Liver (tissue), 9 donors: ENCODE results near the gene TSTD2. TPM values are rescaled to one million over a fixed set of nuclear protein-coding genes. Genes with fewer than 3 reads are reported as not detected.

Experiments
- DNase-seq: peaks from one replicate; pipeline ENCODE4 v3.0.0-alpha.2; 2017; ENCODE audit warnings: low spot score
- H3K27ac ChIP-seq, 2 donors: one replicate each; pipeline ENCODE4 v1.7.0; 2013; ENCODE audit warnings: inconsistent platforms in 2 of 2, low read length in 2 of 2, control low read depth in 1 of 2, low read depth in 1 of 2, mild to moderate bottlenecking in 1 of 2
- H3K27me3 ChIP-seq, 4 donors: one replicate each; pipeline versions ENCODE4 v1.6.1 to v1.7.0; 2013; ENCODE audit warnings: low read length in 3 of 4, inconsistent platforms in 1 of 4, mild to moderate bottlenecking in 1 of 4, moderate library complexity in 1 of 4; ENCODE audit not compliant: control insufficient read depth in 4 of 4, insufficient read depth in 4 of 4
- H3K36me3 ChIP-seq, 4 donors: one replicate each; pipeline versions ENCODE4 v1.6.1 to v1.7.0; 2013; ENCODE audit warnings: low read length in 3 of 4, mild to moderate bottlenecking in 3 of 4, low read depth in 1 of 4, moderate library complexity in 1 of 4; ENCODE audit not compliant: control insufficient read depth in 4 of 4, insufficient read depth in 3 of 4
- H3K4me1 ChIP-seq, 4 donors: one replicate each; pipeline versions ENCODE4 v1.6.1 to v1.7.0; 2013; ENCODE audit warnings: low read length in 3 of 4, mild to moderate bottlenecking in 3 of 4, moderate library complexity in 1 of 4; ENCODE audit not compliant: control insufficient read depth in 4 of 4, insufficient read depth in 4 of 4
- H3K4me3 ChIP-seq, 3 donors: one replicate each; pipeline versions ENCODE4 v1.6.1 to v1.7.0; 2013; ENCODE audit warnings: low read length in 3 of 3, control low read depth in 1 of 3, low read depth in 1 of 3, mild to moderate bottlenecking in 1 of 3
- H3K9ac ChIP-seq, 2 donors: one replicate each; pipeline ENCODE4 v1.7.0; 2013; ENCODE audit warnings: low read length in 2 of 2, mild to moderate bottlenecking in 2 of 2, moderate library complexity in 2 of 2, control low read depth in 1 of 2, low read depth in 1 of 2
- H3K9me3 ChIP-seq, 4 donors: one replicate each; pipeline versions ENCODE4 v1.6.1 to v1.7.0; 2013; ENCODE audit warnings: low read length in 3 of 4; ENCODE audit not compliant: control insufficient read depth in 4 of 4
- EGR1 ChIP-seq, 2 donors: IDR thresholded peaks; 2 replicates each; pipeline ENCODE4 v1.6.1; 2016 to 2018; ENCODE audit warnings: antibody characterized with exemption in 2 of 2, low read depth in 2 of 2
- FOXA2 ChIP-seq: IDR thresholded peaks from 2 replicates; pipeline ENCODE4 v1.6.1; 2016; ENCODE audit warnings: antibody characterized with exemption
- GABPA ChIP-seq, 2 donors: IDR thresholded peaks in 1 of 2; conservative IDR thresholded peaks in 1 of 2; 2 replicates each; pipeline ENCODE4 v1.6.1; 2016; ENCODE audit warnings: antibody characterized with exemption in 2 of 2, mild to moderate bottlenecking in 1 of 2, moderate library complexity in 1 of 2
- HNF4A ChIP-seq, 2 donors: conservative IDR thresholded peaks; 2 replicates each; pipeline ENCODE4 v1.6.1; 2016; ENCODE audit warnings: antibody characterized with exemption in 2 of 2, mild to moderate bottlenecking in 2 of 2
- HNF4G ChIP-seq: IDR thresholded peaks from 2 replicates; pipeline ENCODE4 v1.6.1; 2016; ENCODE audit warnings: antibody characterized with exemption
- JUND ChIP-seq, 2 donors: IDR thresholded peaks; 2 replicates each; pipeline ENCODE4 v1.6.1; 2016; ENCODE audit warnings: antibody characterized with exemption in 2 of 2
- MAX ChIP-seq: IDR thresholded peaks from 2 replicates; pipeline ENCODE4 v1.6.1; 2016; ENCODE audit warnings: antibody characterized with exemption
- NR2F2 ChIP-seq: IDR thresholded peaks from 2 replicates; pipeline ENCODE4 v1.6.1; 2016; ENCODE audit warnings: antibody characterized with exemption
- RAD21 ChIP-seq, 2 donors: IDR thresholded peaks; 2 replicates each; pipeline ENCODE4 v1.6.1; 2016; ENCODE audit warnings: antibody characterized with exemption in 2 of 2, mild to moderate bottlenecking in 2 of 2
- RXRA ChIP-seq, 2 donors: IDR thresholded peaks; 2 replicates each; pipeline ENCODE4 v1.6.1; 2017 to 2018; ENCODE audit warnings: antibody characterized with exemption in 2 of 2, mild to moderate bottlenecking in 1 of 2
- SP1 ChIP-seq: IDR thresholded peaks from 2 replicates; pipeline ENCODE4 v1.6.1; 2018; ENCODE audit warnings: antibody characterized with exemption, mild to moderate bottlenecking
- TAF1 ChIP-seq: conservative IDR thresholded peaks from 2 replicates; pipeline ENCODE4 v1.6.1; 2016; ENCODE audit warnings: antibody characterized with exemption, mild to moderate bottlenecking
- YY1 ChIP-seq: IDR thresholded peaks from 2 replicates; pipeline ENCODE4 v1.6.1; 2016; ENCODE audit warnings: antibody characterized with exemption, mild to moderate bottlenecking
- ZBTB33 ChIP-seq: IDR thresholded peaks from 2 replicates; pipeline ENCODE4 v1.6.1; 2016; ENCODE audit warnings: antibody characterized with exemption
- whole genome bisulfite sequencing: extraction: QIAGEN DNeasy Blood & Tissue Kit; methylation state at CpG from one replicate; pipeline ENCODE4 v1.1.7; 2013; 5-methylcytosine and 5-hydroxymethylcytosine counted together
- polyA plus RNA-seq, 2 donors: library from polyadenylated mRNA; stranded (reverse) in 1 of 2; unstranded in 1 of 2; fragments of 200-250 nt in 1 of 2; fragments of >200 nt in 1 of 2; fragmentation: Nextera tagmentation in 1 of 2; extraction: Ambion mirVana in 1 of 2; gene quantifications; one replicate each; pipeline versions ENCODE4 v1.2.1 to v1.2.3, GENCODE V29; 2013 to 2015
- total RNA-seq, 2 donors: library from RNA; depleted of rRNA; stranded (reverse); fragments of >200 nt; gene quantifications; one replicate each; pipeline ENCODE4 v1.2.3, GENCODE V29; 2014
- TF ChIP-seq, protein P1 (sequence below): fragments of 150-350 bp; IDR thresholded peaks from 2 replicates; pipeline ENCODE4 v1.5.1; 2017; ENCODE audit warnings: improper control_type of control experiment, low read depth, low read length; ENCODE audit not compliant: missing input control
- TF ChIP-seq, protein P2 (sequence below): IDR thresholded peaks from 2 replicates; pipeline ENCODE4 v1.6.1; 2016; ENCODE audit warnings: antibody characterized with exemption, mild to moderate bottlenecking
- donor health status: healthy.
- donor health status: healthy.
- donor health status: healthy.
- donor health status: healthy.
- donor health status: healthy.

The TSTD2 gene
- total and polyA plus RNA-seq, 4 donors = 4.6 to 13.8 (median 7.1) TPM

DNA sequence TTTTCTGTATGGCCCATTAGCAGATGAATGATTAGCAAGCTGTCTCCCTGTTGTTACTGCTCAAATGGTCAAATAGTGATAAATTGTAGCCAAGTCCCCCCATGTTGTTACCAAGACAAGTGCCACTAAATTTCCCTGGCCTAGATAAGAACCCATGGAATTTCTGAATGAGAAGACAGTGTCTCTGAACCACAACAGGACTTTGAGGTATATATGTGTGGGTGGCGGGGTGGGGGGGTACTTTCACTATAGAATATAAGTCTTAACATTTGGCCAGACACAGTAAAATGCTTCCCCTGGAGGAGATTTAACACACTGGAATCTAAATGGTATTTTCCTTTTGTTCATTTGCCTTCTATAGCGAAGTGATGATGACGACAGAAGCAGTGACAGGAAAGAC, 35.3 kb upstream of the TSTD2 start:
- Histone ChIP-seq H3K9me3 (no peaks in the 10 kb centered on the region), H3K27me3 (no peaks in the 10 kb centered on the region), H3K4me1 (peaks cover 0 to 4% (median 0%) of the 10 kb centered on the region in 4 donors), H3K4me3 (no peak overlapping the region), H3K9ac (no peak overlapping the region), H3K36me3 (peaks cover 19 to 91% (median 71%) of the 10 kb centered on the region in 4 donors), H3K27ac (no peak overlapping the region)
- WGBS = 99% methylated on average over 3 of the region's 3 CpGs
- no peak for TF ChIP-seq RXRA (IDR thresholded peaks at IDR 0.05)
- TF ChIP-seq SP1 = no peak
- TF ChIP-seq TAF1 = no peak
- TF ChIP-seq, protein P1, sequence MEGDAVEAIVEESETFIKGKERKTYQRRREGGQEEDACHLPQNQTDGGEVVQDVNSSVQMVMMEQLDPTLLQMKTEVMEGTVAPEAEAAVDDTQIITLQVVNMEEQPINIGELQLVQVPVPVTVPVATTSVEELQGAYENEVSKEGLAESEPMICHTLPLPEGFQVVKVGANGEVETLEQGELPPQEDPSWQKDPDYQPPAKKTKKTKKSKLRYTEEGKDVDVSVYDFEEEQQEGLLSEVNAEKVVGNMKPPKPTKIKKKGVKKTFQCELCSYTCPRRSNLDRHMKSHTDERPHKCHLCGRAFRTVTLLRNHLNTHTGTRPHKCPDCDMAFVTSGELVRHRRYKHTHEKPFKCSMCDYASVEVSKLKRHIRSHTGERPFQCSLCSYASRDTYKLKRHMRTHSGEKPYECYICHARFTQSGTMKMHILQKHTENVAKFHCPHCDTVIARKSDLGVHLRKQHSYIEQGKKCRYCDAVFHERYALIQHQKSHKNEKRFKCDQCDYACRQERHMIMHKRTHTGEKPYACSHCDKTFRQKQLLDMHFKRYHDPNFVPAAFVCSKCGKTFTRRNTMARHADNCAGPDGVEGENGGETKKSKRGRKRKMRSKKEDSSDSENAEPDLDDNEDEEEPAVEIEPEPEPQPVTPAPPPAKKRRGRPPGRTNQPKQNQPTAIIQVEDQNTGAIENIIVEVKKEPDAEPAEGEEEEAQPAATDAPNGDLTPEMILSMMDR = no peak
- no peak for TF ChIP-seq GABPA (IDR thresholded peaks at IDR 0.05 in 1 of 2, conservative IDR thresholded peaks at IDR 0.05 in 1 of 2)
- no peak for TF ChIP-seq EGR1 (IDR thresholded peaks at IDR 0.05; ENCODE audit: low read depth in 2 of 2)
- no peak for TF ChIP-seq NR2F2
- no peak for TF ChIP-seq JUND (IDR thresholded peaks at IDR 0.05)
- no peak for TF ChIP-seq FOXA2
- TF ChIP-seq ZBTB33 = no peak
- no peak for TF ChIP-seq MAX
- TF ChIP-seq, protein P2, sequence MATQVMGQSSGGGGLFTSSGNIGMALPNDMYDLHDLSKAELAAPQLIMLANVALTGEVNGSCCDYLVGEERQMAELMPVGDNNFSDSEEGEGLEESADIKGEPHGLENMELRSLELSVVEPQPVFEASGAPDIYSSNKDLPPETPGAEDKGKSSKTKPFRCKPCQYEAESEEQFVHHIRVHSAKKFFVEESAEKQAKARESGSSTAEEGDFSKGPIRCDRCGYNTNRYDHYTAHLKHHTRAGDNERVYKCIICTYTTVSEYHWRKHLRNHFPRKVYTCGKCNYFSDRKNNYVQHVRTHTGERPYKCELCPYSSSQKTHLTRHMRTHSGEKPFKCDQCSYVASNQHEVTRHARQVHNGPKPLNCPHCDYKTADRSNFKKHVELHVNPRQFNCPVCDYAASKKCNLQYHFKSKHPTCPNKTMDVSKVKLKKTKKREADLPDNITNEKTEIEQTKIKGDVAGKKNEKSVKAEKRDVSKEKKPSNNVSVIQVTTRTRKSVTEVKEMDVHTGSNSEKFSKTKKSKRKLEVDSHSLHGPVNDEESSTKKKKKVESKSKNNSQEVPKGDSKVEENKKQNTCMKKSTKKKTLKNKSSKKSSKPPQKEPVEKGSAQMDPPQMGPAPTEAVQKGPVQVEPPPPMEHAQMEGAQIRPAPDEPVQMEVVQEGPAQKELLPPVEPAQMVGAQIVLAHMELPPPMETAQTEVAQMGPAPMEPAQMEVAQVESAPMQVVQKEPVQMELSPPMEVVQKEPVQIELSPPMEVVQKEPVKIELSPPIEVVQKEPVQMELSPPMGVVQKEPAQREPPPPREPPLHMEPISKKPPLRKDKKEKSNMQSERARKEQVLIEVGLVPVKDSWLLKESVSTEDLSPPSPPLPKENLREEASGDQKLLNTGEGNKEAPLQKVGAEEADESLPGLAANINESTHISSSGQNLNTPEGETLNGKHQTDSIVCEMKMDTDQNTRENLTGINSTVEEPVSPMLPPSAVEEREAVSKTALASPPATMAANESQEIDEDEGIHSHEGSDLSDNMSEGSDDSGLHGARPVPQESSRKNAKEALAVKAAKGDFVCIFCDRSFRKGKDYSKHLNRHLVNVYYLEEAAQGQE = no peak
- no peak for DNase-seq

DNA sequence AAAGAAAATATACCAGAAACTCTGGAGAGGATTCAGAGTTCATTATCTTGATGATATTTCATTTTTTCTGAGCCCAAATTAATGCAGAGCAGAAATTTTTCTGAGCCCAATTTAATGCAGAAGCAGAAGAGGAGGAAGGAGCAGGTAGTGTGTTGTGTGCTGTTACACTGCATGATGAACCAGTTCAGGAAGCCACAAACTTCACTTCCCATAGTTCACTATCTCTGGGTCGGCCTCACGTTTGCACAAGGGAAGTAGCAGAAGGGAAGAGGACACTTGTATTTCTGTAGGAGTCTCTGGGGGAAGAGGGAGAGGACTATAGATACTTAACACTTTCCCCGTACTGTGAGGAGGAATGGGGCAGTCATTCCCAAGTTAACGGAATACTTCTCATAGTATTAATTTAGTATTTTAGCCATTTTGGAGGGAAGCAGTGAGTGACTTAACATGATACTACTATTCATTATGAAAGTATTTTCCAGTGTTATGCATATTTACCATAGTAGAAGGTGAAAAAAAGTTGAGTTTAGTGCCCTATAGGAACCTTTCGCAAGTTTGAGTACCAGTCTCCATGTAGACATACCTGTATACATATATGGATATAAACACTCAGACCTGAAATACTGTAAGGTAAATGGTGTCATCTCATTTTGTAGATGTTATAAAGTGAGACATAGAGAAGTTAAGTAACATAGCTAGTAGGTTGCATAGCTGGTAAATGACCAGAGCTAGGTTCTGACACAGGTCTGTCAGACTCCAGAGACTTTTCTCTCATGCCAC, 33.9 kb upstream of the TSTD2 start:
- no peak for DNase-seq
- peaks cover 19 to 84% (median 72%) of the 10 kb centered on the region in 4 donors for H3K36me3 ChIP-seq
- no peaks in the 10 kb centered on the region for H3K9me3 ChIP-seq
- no peak overlapping the region for H3K4me3 ChIP-seq
- no peak overlapping the region for H3K27ac ChIP-seq
- WGBS = 81% methylated on average over 5 of the region's 5 CpGs
- H3K27me3 ChIP-seq = no peaks in the 10 kb centered on the region
- TF ChIP-seq YY1 (no peak), FOXA2 (no peak), NR2F2 (no peak), RAD21 (IDR thresholded peaks at IDR 0.05) (no peak), HNF4G (no peak), EGR1 (IDR thresholded peaks at IDR 0.05; ENCODE audit: low read depth in 2 of 2) (no peak), JUND (IDR thresholded peaks at IDR 0.05) (no peak), SP1 (no peak), GABPA (IDR thresholded peaks at IDR 0.05 in 1 of 2, conservative IDR thresholded peaks at IDR 0.05 in 1 of 2) (no peak), HNF4A (conservative IDR thresholded peaks at IDR 0.05) (no peak), TAF1 (no peak)
- H3K4me1 ChIP-seq = peaks cover 0 to 4% (median 0%) of the 10 kb centered on the region in 4 donors
- H3K9ac ChIP-seq = no peak overlapping the region
